Measurements from ENCODE around the gene RAB30.

Gene RAB30

GRCh38 chr11:83070731-83071566, 748 bp downstream of the RAB30 start:
- no peak for DNase-seq (ENCODE audit: low read depth, low spot score)

GRCh38 chr11:83070044-83070701, 1.5 kb downstream of the RAB30 start:
- DNase-seq (ENCODE audit: low read depth, low spot score), result no peak

DNA sequence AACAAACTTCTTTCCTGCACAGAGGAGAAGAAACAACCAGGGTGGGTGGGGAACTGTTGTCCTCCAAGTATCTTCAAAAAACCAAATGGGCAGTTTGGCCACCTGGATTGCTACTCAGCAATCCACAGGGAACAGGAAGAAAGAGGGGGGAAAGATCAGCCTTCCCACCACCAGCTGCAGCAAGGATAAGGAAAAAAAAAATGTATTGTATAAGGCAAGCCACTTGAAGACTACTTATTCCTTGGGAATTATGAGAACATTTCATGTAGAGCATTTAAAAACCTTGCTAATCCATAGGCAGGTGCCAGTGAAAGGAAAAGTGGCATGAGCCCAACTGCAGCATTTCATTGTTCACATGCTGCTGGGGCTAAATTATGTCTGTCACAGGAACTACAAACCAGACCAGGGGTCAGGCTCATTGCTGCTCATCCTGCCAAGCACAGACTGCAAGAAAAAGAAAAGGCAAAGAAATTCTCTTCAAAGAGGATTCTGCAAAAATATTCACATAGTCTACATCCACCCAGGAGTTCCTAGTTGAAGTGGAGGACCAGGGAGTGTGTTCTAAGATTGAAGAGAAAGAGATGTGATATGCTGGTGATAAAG, 2.2 kb downstream of the RAB30 start:
- DNase-seq (ENCODE audit: low read depth, low spot score), result no peak

DNA sequence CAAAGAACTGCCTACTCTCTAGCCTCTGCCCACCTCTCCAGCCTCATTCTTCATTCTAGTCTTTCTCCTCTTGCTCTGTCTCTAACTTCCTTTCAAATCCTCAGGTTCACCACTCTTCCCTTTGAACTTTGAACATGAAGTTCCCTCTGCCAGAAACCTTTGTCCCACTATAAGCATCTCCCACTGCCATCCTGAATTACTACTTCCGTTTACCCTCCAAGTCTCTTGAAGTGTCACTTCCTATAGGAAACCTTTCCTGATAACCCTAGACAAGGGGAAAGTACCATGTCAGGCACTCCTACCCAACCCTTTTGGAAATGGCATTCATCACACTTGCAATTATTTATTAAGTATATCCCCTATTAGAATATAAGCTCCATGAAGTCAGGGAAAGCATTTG, 3.1 kb downstream of the RAB30 start:
- DNase-seq (ENCODE audit: low read depth, low spot score), result no peak

GRCh38 chr11:83064011-83064410, 7.7 kb downstream of the RAB30 start:
- DNase-seq (ENCODE audit: low read depth, low spot score), result no peak

DNA sequence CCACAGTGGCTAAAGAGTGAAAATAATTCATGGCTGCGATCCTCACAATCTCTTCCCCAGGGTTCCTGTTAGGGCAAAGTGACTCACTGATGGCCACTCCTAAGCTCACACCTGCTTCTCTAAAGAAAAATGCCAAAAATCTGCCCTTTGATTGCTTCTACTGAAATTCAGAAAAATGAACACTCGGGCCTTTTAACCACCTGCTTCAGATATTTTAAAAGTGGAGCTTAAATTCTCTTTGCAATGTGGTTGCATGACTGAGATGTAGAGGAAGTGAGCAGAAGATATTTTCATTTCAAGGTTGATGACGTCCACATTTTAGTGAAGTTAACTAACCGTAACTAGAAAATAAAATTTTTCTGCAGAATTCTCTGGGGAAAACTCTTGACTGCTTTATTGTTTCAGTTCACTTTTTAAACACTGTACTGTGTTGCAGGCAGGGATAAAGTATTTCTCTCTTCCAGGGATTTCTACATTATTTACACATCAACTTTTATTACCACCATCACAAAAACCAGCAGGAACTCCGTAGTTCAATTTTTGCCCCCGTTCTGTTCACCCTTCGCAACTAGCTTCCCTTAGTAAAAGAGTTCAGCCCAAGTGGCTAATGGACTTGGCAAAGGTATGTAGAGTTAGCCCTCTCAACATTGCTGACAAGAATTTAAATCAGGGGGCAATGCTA, 8.5 kb downstream of the RAB30 start:
- DNase-seq (ENCODE audit: low read depth, low spot score), result no peak

DNA sequence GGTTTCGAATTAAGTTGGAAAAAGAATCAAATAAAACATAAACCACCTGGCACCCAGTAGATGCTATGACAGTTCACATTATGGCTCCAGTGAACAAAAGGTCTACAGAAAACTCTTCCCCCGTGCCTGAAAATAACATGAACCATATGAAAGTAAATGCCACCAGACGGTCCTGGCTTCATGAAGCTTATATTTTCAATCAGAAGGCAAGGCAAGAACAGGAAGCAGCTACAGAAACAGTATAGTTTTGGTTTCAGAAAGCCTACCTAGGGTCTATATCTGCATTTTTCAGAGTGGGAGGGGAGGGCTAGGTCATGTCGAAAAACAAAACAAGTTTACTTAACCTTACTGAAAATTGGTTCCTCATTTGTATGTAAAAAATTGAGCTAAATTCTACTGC, 9.8 kb downstream of the RAB30 start:
- no peak for DNase-seq (ENCODE audit: low read depth, low spot score)

GRCh38 chr11:83060965-83061364, 10.7 kb downstream of the RAB30 start:
- no peak for DNase-seq (ENCODE audit: low read depth, low spot score)

- DNase-seq (ENCODE audit: low read depth, low spot score), result no peak
These were observed 14.0 kb downstream of the RAB30 start for GRCh38 chr11:83057721-83058120.

GRCh38 chr11:83056611-83057010, 15.1 kb downstream of the RAB30 start:
- no peak for DNase-seq (ENCODE audit: low read depth, low spot score)

- no peak for DNase-seq (ENCODE audit: low read depth, low spot score)
These were observed 15.5 kb downstream of the RAB30 start for GRCh38 chr11:83056204-83056603.

DNA sequence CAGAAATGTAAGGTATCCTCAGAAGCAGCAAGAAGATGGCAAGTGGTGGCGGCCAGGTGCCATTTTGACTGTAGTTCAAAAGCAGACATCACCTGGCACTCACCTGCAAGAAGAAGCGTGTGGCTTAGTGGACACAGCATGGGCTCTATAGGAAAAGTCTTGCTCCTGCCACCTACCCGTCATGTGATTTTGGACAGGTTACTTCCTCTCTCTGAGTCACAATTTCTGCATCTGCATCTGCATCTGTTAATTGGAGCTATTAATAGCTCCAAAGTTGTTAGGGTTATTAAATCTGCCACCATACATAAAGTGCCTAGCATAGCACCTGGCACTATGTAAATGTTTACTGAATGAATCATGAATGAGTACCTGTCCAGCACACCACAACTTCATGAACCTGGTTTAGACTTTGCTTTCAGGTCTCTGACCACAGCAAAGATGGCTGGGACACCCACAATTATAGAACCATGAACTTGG, 16.8 kb downstream of the RAB30 start:
- DNase-seq (ENCODE audit: low read depth, low spot score), result no peak

GRCh38 chr11:83054001-83054400, 17.7 kb downstream of the RAB30 start:
- DNase-seq (ENCODE audit: low read depth, low spot score), result no peak

- DNase-seq (ENCODE audit: low read depth, low spot score), result no peak
These were observed 19.7 kb downstream of the RAB30 start for GRCh38 chr11:83051760-83052671.

GRCh38 chr11:83047515-83048225, 24.0 kb downstream of the RAB30 start:
- no peak for DNase-seq (ENCODE audit: low read depth, low spot score)

- DNase-seq (ENCODE audit: low read depth, low spot score), result no peak
These were observed 25.0 kb downstream of the RAB30 start for GRCh38 chr11:83046621-83047172.

DNA sequence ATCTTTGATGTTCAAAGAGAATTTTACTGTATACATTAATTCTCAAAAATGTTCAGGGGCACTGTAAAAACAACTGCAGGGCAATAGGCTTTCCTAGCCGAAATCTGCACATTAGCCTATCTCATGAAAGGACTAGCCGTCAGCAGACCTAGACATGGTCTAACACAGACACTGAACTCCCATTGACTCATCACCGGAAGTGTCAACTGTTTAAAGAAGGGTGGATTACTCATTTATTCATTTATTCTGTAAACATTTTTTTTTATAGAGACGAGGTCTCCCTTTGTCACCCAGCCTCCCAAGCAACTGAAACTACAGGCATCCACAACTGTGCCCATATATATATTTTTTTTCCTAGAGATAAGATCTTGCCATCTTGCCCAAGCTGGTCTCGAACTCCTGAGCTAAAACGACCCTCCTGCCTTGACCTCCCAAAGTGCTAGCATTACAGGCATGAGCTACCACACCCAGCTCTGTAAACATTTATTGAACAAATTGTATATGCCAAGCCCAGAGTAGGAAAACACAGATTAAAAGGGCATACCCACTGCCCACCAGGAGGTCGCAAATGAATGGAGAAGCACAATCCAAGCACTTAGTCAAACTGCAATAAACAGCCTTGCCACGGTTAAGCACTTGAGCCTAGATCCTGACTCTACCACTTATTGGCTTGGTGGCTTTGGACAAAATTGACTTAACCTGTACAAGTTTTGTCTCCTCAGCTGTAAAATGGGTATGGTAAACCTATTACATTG, 26.6 kb downstream of the RAB30 start:
- DNase-seq (ENCODE audit: low read depth, low spot score), result no peak

DNA sequence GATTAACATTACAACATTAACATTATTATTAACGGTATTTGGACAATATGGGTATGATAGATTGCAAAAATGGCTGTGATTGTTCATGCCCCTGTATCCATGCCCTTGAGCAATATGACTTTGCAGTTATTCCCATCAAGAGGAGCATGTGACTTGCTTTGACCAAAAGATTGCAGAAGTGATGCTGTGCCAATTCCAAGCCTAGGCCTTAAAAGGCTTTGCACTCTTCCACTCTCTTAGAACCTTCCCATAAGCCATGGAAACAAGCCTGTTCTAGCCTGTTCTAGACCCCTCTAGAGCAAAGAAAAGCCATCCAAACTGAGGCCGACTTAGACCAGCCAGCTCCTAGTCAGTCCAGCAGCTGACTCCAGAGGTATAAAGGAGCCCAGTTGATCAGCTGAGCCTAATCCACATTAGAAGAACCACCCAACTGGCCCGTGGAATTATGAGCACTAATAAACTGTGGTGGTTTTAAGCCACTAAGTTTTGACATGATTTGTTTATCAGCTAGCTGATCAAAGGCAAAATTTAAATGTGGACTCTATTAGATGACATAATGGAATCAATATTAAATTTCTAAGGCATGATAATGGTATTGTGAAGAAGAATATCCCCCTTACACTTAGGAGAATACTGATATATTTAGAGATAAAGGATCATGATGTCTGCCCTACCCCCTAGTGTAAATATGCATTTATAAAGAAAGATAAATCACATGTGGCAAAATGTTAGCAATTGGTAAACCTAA, 28.6 kb downstream of the RAB30 start:
- DNase-seq (ENCODE audit: low read depth, low spot score), result no peak

DNA sequence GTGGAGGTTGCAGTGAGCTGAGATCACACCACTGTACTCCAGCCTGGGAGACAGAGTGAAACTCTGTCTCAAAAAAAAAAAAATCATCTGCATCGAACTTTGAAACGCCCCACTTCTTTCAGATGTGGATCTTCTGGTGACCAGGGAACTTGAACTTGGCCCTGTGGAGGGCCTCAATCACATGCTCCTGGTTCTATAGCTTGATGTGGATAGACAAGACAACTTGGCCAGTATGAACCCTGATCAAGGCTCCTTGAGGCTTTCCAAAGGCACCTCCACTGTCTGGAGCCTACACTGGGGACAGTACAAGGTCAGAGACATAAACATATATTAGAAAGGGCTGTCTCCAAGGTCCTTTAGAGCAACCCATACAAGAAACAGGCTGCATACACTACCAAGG, 30.6 kb downstream of the RAB30 start:
- DNase-seq (ENCODE audit: low read depth, low spot score), result no peak

All from iPS DF 19.7 (cell line).